GM10847 (cell line): ENCODE measurements around the gene VAPB.

ENCODE experiments used
- POLR2A ChIP-seq: IDR thresholded peaks from 2 replicates; pipeline ENCODE4 v1.6.1; 2011; ENCODE audit not compliant: insufficient read length; ENCODE audit errors: extremely low read depth

VAPB gene

DNA sequence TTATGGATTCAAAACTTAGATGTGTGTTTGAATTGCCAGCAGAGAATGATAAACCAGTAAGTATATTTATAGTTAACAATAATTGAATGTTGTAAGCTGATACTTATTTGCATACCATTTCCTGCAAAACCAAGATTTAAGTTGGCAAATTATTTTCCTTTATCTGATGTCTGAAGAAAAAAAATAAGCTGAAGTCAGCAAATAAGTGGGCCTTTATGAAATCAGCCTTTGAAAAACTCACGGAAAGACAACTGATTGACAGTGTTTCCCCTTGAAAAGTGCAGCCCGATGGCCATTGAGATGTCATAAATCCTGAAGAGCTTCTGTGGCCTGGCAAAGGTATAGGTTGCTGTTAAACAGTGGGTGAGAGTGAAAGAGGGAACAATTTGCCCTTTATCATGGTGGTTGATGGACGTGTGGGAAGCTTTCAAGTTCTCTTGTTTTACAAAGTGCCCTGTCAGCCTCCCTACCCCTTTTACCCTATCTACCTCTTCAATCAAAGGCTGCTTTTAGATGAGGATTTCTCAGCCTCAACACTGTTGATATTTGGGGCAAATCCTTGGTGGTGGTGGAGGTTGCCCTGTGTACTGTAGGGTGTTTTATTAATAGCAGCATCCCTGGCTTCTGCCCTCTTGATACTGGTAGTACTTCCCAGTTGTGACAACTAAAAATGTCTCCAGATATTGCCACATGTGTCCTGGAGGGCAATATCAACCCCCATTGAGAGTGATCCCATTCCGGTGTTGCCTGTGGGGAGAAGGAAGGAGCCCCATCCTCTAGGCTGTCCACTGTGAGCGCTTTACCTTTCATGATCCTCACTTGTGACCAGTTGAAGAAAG lies 50.2 kb downstream of the VAPB start:
- no peak for TF ChIP-seq POLR2A

GRCh38 chr20:58440021-58440767 lies 51.2 kb downstream of the VAPB start:
- TF ChIP-seq POLR2A, result no peak

DNA sequence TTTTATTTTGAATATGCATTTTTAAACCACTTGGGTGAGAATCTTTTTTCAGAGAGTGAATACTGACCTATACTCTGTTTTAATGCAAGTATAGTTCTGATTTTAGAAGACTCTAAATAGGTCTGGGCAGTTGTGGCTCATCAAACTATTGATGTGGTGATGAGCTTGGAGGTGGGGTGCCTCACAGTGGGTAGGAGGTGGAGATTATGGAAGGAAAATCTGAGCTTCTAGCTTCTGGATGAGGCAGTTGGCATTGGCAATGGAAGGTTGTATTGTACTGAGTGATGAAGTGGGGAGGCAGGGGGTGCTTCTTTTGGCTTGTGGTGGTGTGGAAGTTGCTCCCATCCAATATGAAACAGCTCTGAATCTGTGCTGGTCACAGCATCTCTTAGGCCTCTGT lies 52.7 kb downstream of the VAPB start:
- no peak for TF ChIP-seq POLR2A

- no peak for TF ChIP-seq POLR2A
Measured at GRCh38 chr20:58444746-58445255, 55.8 kb downstream of the VAPB start.

GRCh38 chr20:58446264-58446959 lies 57.4 kb downstream of the VAPB start:
- no peak for TF ChIP-seq POLR2A

DNA sequence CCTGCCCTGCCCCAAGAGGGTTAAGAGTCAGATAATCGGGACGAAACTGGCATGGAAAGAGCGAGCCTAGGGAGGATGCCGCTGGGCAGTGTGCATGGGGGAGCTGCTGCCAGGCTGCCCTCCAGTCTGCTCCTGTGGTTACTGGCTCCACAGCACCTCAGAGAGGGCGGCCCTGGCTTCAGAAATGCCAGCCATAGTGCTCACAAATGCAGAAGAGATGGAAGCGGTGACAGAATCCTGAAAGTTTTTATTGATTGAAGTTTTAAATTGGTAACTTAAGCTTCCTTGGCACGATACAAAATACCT lies 57.9 kb downstream of the VAPB start:
- TF ChIP-seq POLR2A, result no peak

GRCh38 chr20:58447511-58448391 lies 58.7 kb downstream of the VAPB start:
- TF ChIP-seq POLR2A, result no peak

DNA sequence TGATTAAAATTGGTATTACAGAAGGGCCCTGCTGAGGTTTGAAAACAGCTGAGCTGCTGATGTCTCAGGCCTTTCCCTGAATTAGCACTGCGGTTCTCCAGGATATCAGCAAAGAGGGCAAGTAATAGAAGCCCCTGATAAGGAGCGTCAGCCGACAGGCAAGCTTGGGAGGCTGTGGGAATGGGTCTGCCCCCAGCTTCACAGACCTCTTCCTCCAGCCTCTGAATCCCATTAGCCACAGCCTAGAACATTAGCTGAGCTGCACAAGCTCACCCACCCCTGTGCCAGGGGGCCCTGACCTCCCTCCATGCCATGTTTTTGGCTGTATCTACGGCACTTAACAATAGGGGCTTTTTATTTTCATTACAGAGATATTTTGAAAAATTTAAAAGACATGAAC lies 59.9 kb downstream of the VAPB start:
- no peak for TF ChIP-seq POLR2A

DNA sequence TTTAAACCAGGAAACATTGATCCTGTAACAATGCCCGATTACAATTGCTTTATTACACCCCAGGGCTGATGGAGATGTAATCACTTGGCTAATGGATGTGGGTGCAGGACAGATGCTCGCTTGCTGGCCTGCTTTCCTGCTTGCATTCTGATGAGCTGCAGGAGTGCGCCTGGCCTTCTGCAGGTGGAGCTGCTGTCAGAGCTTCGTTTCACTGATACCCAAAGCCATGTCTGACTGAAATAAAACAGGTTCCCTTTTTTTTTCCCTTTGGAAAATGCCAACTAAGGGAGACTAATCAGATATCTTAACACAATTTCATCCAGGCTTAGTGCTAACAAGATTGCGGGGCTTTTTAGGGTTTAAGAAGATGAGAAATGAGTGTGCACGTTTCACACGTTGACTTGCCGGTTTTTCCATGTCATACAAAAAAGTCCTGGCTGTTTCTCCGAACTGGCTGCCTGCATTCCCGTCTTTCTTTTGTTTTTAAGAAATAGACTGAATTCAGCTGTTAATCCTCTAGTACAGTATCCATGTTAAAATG lies 60.7 kb downstream of the VAPB start:
- TF ChIP-seq POLR2A, result no peak

GRCh38 chr20:58450254-58450653 lies 61.2 kb downstream of the VAPB start:
- TF ChIP-seq POLR2A, result no peak

DNA sequence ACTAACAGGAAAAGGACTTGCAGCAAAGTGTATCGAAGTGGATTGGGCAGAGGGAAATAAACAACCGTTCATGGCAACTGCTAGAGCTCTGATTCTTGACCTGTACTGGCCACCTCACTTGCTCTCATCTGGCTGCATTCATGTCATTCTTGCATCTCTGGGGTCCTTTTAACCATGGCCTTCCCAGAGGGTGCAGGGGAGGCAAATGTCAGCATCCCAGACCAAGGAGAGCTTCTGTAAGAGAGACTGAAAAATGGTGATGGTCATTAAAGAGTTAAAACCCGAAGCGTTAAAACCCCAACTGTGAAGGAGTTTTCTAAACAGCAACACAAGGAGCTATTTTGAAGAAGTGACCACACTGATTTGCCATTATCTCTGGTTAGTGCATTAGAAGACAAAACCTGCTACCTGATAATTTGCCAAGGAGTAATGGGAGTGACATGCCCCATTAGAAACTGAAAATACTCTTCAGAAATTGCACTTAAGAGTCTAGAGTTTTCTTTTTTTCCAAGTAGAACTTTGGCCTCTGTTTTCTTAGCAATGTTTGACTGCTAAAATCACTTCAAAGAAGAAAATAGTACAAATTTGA lies 63.7 kb downstream of the VAPB start:
- no peak for TF ChIP-seq POLR2A

- TF ChIP-seq POLR2A, result no peak
Measured at GRCh38 chr20:58453391-58453790, 64.4 kb downstream of the VAPB start.

DNA sequence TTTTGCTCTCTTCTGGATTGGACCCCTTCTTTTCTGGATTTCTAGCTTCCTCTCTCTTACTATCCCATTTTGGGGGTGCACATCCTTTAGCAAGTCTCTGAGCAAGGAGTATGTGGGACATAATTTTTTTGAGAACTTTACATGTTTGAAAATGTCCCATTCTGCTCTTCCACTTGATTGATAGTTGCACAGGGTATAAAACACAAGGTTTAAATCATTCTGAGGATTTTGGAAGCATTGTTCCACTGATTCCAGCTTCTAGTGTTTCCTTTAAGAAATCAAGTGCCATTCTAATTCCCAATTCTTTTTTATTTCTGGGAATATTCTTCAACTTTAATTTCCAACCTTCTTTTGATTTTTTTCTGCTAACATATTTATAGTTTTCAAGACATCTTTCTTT lies 65.4 kb downstream of the VAPB start:
- no peak for TF ChIP-seq POLR2A

- no peak for TF ChIP-seq POLR2A
Measured at GRCh38 chr20:58457083-58457695, 68.2 kb downstream of the VAPB start.

DNA sequence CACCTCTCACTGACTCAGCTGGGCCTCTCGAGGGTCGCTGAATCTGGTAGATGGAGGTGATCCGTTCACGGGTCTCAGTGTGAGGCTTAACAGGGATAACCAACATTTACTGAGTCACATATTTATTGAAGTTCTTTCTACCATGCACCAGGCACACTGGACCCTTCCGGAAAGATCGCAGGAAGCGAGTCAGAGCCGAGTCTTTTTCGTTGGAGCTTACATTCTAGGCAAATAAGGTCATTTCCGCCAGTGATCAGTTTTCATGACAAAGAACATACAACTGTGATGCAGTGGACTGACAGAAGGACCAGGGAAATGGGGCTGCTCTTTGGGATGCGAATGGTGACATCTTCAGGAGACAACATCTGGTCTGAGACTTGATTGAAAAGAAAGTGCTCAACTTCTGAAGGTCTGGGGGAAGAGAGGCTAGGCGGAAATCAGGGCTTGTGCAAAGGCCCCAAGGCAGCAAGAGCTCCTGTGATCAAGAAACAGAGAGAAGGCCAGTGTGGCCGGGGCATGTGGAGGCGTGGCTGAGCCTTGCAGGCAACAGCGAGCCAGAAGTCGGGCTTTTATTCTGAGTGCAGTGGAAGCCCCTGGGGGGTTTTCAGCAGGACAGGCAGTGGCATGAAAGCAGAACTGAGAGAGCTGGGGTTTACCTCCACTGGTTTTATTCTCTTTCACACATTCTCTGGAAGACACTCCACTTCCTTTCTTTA lies 69.5 kb downstream of the VAPB start:
- no peak for TF ChIP-seq POLR2A
